HG03045 (cell line): ENCODE measurements around the gene CNTN5.

Experiments used
- ATAC-seq: cut with Tn5 transposase; IDR thresholded peaks from one replicate; pipeline ENCODE4 v1.9.1; 2021; ENCODE audit warnings: mild to moderate bottlenecking, moderate library complexity; ENCODE audit not compliant: unreplicated experiment

The CNTN5 gene

DNA sequence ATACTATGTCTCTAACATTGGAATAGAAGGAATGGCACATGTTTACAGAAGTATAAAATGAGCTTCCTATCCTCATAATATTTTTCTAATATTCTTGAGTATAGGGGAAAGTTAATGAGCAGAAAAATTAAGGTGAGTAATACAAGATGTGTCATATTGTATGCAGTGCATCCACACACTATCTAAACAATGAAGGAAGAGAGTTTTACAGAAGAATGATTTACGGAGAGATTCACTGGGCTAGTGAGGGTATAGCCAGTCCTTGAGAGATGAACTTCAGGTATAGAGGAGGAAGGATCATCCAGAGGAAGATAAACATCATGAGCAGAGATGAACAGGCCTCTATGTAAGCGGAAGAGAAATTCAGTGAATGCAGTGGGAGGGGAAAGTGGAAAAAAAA is 569.0 kb downstream of the CNTN5 start:
- ATAC-seq: no peak

DNA sequence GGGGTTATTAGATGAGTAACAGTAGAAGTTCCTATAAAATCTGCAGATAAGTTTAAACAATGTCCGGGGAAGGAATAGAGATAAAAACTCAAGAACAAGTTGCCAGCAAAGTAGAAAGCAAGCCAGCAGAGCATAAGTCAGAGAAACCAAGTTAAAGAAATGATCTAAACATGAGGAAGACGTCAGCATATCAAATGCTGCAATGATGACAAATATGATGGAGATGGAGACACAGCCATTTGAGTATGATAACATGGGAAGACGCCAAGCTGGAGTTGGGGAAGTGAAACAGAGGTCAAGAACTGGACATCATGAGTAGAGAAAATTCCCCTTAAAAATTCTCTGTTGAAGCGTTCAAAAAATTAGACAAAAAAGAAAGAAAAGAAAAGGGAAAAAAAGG is 571.5 kb downstream of the CNTN5 start:
- no peak for ATAC-seq

- ATAC-seq: no peak
Measured at GRCh38 chr11:99593197-99593596, 572.4 kb downstream of the CNTN5 start.

GRCh38 chr11:99601179-99601578 is 580.4 kb downstream of the CNTN5 start:
- ATAC-seq: no peak

DNA sequence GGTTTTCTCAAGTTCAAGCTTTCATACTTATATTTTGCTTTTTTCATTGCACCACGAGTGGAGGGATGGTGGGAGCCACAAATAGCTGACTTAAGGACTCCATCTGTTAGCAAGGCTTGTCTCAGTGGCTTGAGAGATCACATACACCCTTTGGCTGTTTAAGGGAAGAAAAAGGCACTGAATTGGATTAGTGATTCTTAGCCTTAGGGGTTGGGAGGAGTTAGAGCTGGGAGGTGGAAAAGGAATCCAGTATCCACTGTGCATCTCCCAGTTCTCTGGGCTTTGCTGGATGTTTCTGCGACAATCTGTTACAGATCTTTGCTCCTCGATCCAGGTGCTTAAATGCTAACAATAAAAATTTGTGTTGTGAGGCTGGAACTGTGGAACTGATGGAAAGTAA is 593.6 kb downstream of the CNTN5 start:
- no peak for ATAC-seq

- no peak for ATAC-seq
Measured at GRCh38 chr11:99630629-99631028, 609.9 kb downstream of the CNTN5 start.

DNA sequence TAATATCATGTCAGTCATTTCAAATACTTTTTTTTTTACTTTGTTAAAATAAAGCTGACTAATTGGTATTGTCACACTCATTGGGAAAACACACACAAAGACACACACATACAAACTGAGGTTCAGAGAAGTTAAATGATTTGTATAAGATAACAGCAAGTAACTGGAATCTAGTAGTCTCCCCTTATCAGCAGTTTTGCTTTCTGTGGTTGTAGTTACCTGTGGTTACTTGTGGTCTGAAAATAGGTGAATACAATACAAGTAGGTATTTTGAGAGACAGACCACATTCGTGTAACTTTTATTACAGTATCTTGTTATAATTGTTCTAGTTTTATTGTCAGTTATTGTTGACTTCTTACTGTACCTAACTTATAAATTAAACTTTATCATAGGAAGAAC is 610.9 kb downstream of the CNTN5 start:
- no peak for ATAC-seq

- no peak for ATAC-seq
Measured at GRCh38 chr11:99632969-99633368, 612.2 kb downstream of the CNTN5 start.

- ATAC-seq: no peak
Measured at GRCh38 chr11:99634581-99634980, 613.8 kb downstream of the CNTN5 start.

DNA sequence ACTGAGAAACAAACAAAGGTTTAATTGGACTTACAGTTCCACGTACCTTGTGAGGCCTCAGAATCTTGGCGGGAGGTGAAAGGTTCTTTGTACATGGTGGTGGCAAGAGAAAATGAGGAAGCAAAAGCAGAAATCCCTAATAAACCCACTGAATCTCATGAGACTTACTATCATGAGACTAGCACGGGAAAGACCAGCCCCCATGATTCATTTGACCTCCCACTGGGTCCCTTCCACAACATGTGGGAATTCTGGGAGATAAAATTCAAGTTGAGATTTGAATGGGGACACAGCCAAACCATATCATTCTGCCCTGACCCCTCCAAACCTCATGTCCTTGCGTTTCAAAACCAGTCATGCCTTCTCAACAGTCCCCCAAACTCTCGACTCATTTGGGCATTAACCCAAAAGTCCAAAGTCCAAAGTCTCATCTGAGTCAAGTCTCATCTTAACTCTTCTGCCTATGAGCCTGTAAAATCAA is 617.4 kb downstream of the CNTN5 start:
- no peak for ATAC-seq

- no peak for ATAC-seq
Measured at GRCh38 chr11:99640671-99641070, 619.9 kb downstream of the CNTN5 start.

DNA sequence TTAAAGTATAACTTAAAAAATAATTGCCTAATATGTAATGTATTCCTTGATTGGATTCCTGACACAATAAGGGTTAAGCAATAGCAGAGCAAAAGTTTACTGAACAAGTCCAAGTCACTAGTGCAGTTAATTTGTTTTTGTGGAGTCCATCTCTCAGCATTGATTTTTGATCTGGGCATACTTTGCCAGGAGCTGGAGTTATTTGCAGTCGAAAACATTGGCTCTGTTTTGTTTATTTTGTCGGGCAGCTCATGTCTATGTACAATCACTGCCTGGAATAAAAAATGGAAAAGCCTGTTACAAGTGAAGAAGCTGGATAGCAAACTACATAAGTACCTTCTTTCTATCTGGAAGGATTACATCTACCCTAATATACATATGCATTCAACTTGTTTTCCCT is 625.2 kb downstream of the CNTN5 start:
- ATAC-seq: no peak

DNA sequence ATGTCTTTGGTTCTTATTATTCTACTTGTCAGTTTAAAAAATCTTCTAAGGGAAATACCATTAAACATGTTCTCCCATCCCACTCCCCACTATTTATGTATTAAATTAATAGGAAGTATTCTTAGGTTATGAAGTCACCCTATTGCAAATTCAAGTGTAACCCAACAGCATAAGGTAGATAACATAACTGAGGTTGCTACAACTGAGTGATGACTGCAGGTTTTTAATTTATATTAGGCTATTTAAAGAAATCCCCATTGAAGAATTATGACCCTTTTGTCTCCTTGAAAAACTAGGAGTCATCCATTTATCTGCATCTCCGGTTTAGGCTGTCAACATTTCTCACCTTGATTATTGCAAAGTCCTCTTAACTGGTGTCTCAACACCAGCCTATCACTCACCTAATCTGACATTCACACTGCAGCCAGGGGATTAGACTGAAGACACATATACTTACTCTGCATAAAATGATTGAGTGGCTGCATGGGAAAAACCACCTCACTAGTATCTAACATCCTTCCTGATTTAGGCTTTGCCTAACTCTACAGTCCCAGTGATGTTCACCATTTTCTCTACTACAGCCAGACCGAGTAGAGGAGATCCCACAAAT is 649.4 kb downstream of the CNTN5 start:
- no peak for ATAC-seq

DNA sequence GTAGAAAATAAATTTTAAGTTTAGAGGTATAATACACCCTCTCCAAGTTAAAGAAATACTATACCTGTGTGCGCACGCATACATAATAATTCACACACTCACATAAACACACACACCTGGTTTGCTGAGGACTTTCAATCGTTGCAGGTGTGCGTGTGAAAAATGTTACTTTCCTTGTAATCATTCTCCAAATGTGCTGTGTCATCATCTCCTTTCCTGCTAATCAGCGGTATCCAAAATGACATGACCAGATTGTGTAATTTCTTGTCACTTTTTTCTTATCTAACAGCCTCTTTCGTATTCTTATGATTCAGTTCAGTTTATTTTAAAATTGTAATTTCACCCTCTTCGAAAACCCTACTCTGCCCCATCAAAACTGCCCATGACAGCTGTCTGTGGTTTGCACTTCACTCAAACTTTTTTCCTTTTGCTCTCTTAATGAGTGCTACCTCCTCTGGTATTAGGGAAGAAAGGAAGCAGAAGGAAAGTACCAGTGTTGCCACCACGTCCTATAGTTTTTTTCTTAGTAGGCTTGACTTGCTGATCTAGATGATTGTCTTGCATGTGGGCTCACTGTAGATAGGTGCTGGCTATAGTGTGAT is 651.2 kb downstream of the CNTN5 start:
- no peak for ATAC-seq

- ATAC-seq: no peak
Measured at GRCh38 chr11:99676292-99676691, 655.5 kb downstream of the CNTN5 start.

DNA sequence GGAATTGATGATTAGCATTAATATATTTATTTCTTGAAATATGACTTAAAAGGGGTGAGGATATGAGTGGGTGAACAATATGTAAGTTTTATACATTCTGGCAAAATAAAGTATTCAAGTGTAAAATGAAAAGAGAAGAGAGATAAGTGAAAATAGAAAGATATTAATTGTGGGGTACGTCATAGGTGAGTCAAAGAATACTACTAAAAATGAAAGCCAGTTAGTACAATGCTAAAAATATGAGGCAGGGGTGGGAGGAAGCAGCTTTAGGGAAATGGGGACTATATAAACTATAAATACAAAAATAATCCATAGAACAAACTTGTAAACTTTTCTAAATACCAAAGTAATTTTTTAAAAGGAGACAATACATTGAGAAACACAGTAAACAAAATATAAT is 661.4 kb downstream of the CNTN5 start:
- no peak for ATAC-seq

GRCh38 chr11:99682646-99683045 is 661.9 kb downstream of the CNTN5 start:
- ATAC-seq: no peak

DNA sequence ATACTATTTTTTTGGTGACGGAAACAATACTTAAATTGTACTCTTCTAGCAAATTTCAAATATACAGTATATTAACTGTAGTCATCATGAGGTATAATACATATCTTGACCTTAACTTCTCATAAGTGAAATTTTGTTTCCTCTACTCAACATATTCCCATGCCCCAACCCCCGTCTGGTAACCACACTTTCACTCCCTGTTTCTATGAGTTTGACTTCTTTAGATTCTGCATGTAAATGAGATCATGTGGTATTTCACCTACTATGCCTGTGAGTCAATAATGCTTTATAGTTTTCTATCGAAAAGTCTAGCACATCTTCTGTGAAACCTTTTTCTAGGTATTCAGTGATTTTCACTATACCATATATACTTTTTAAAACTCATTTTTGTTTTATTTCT is 663.2 kb downstream of the CNTN5 start:
- ATAC-seq: no peak

GRCh38 chr11:99686838-99687237 is 666.1 kb downstream of the CNTN5 start:
- ATAC-seq: no peak

GRCh38 chr11:99687320-99687719 is 666.6 kb downstream of the CNTN5 start:
- ATAC-seq: no peak

DNA sequence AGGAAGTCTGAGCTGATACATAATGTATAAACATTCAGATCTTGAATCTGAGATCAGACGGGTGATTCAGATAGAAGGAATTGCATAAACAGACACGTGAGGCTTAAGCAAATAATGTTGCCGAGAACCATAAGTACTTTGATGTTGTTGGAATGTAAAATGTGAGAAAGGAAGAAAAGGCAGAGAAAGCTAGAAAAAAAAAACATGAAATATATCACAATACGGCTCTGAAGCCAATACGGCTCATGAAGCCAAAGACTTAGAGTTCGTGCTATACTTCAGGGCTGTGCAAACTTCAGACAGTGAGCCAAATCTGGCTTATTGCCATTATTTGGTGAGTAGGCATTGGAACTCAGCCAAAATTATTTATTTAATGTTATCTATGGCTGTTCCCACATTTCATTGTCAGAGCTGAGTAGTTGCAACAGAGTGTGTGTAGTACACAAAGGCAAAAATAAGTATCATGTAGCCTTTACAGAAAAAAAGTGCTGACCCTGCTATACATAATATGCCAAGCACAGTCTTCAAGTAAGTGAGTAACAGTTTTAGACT is 673.3 kb downstream of the CNTN5 start:
- no peak for ATAC-seq

GRCh38 chr11:99695106-99695505 is 674.4 kb downstream of the CNTN5 start:
- ATAC-seq: no peak

GRCh38 chr11:99706848-99707247 is 686.1 kb downstream of the CNTN5 start:
- no peak for ATAC-seq
